SK-N-SH (cell line): Measurements from ENCODE around the gene PRLR. TPM values are rescaled to one million over a fixed set of nuclear protein-coding genes. Genes with fewer than 3 reads are reported as not detected.

Source experiments
- CTCF ChIA-PET: fragments of 300-600, 350-600 bp; formaldehyde crosslinking; extraction: SDS; loops from one replicate; lab custom pipeline; 2021; lab: Yijun Ruan, JAX
- POLR2A ChIA-PET: fragments of 350-600 bp; sonication (Branson Sonifier 250); formaldehyde crosslinking; extraction: SDS; loops from one replicate; lab custom pipeline; 2020; ENCODE audit warnings: antibody characterized with exemption, inconsistent platforms; lab: Yijun Ruan, JAX
- DNase-seq: peaks from one replicate; pipeline ENCODE4 v3.0.0; 2012
- H2AFZ ChIP-seq: fragments of 200-600 bp; sonication (generic); 2 replicates; pipeline ENCODE4 v1.8.1; 2016; ENCODE audit warnings: antibody characterized with exemption, mild to moderate bottlenecking, low read depth
- H3F3A ChIP-seq: fragments of 200-600 bp; sonication (generic); replicated peaks from 2 replicates; pipeline ENCODE3; 2016; ENCODE audit warnings: antibody characterized with exemption, mild to moderate bottlenecking; ENCODE audit not compliant: insufficient read depth
- H3K27ac ChIP-seq, 2 experiments: fragments of 200-500 bp in 1 of 2; fragments of 200-600 bp in 1 of 2; sonication (Bioruptor generic) in 1 of 2; sonication (generic), shearing (Covaris generic) in 1 of 2; 2 replicates each; pipeline versions ENCODE4 v1.5.1 to v1.6.1; 2014 to 2016; ENCODE audit warnings: low read depth in 2 of 2, inconsistent platforms in 1 of 2, low read length in 1 of 2, mild to moderate bottlenecking in 1 of 2, mixed read lengths in 1 of 2
- H3K27me3 ChIP-seq: fragments of 200-600 bp; sonication (generic), shearing (Covaris generic); 2 replicates; pipeline ENCODE4 v1.6.1; 2016; ENCODE audit warnings: mixed run types; ENCODE audit not compliant: insufficient read depth
- H3K36me3 ChIP-seq, 2 experiments: fragments of 200-500 bp in 1 of 2; fragments of 200-600 bp in 1 of 2; sonication (Bioruptor generic) in 1 of 2; sonication (generic) in 1 of 2; replicated peaks in 1 of 2; 2 replicates each; pipeline versions ENCODE3 to v1.5.1; 2014 to 2016; ENCODE audit warnings: low read length in 1 of 2, mild to moderate bottlenecking in 1 of 2; ENCODE audit not compliant: insufficient read depth in 2 of 2, control insufficient read depth in 1 of 2
- H3K4me1 ChIP-seq, 2 experiments: fragments of 200-500 bp in 1 of 2; fragments of 200-600 bp in 1 of 2; sonication (Bioruptor generic) in 1 of 2; sonication (generic), shearing (Covaris generic) in 1 of 2; 2 replicates each; pipeline versions ENCODE4 v1.5.1 to v1.6.1; 2014 to 2016; ENCODE audit warnings: low read depth in 1 of 2, low read length in 1 of 2, mixed run types in 1 of 2; ENCODE audit not compliant: insufficient read depth in 2 of 2, control insufficient read depth in 1 of 2
- H3K4me2 ChIP-seq: fragments of 200-600 bp; sonication (generic), shearing (Covaris generic); 2 replicates; pipeline ENCODE4 v1.6.1; 2017; ENCODE audit warnings: mixed run types
- H3K4me3 ChIP-seq, 2 experiments: fragments of 200-500 bp in 1 of 2; fragments of 200-600 bp in 1 of 2; sonication (Bioruptor generic) in 1 of 2; sonication (generic), shearing (Covaris generic) in 1 of 2; 2 replicates each; pipeline versions ENCODE4 v1.5.1 to v1.8.1; 2014 to 2016; ENCODE audit warnings: low read depth in 2 of 2, inconsistent platforms in 1 of 2, low read length in 1 of 2, mild to moderate bottlenecking in 1 of 2, mixed read lengths in 1 of 2, moderate library complexity in 1 of 2
- H3K79me2 ChIP-seq: fragments of 200-600 bp; sonication (generic); 2 replicates; pipeline ENCODE4 v1.8.1; 2017; ENCODE audit warnings: mild to moderate bottlenecking; ENCODE audit not compliant: insufficient read depth
- H3K9ac ChIP-seq: fragments of 200-600 bp; sonication (generic); 2 replicates; pipeline ENCODE4 v1.6.1; 2017; ENCODE audit warnings: mixed run types
- H3K9me2 ChIP-seq: fragments of 200-600 bp; sonication (generic); 2 replicates; pipeline ENCODE4 v1.6.1; 2017; ENCODE audit warnings: mixed run types
- H3K9me3 ChIP-seq: fragments of 200-600 bp; sonication (generic); 2 replicates; pipeline ENCODE4 v1.6.1; 2017; ENCODE audit warnings: mixed run types, mild to moderate bottlenecking, moderate library complexity
- H4K20me1 ChIP-seq: fragments of 200-600 bp; sonication (generic); 2 replicates; pipeline ENCODE4 v1.6.1; 2017; ENCODE audit warnings: mild to moderate bottlenecking, mixed run types; ENCODE audit not compliant: insufficient read depth
- CHD2 ChIP-seq: fragments of 150-350 bp; IDR thresholded peaks from 2 replicates; pipeline ENCODE4 v1.6.1; 2018; ENCODE audit warnings: low read length; ENCODE audit not compliant: partially characterized antibody
- EP300 ChIP-seq, 2 experiments: IDR thresholded peaks; 2 replicates each; pipeline versions ENCODE4 v1.4.0 to v1.6.1; 2012; ENCODE audit warnings: borderline replicate concordance in 1 of 2, low read depth in 1 of 2, low read length in 1 of 2
- FOSL2 ChIP-seq: IDR thresholded peaks from 2 replicates; pipeline ENCODE4 v1.4.0; 2012; ENCODE audit warnings: low read depth, mild to moderate bottlenecking, moderate library complexity, borderline replicate concordance
- FOXJ3 ChIP-seq: sonication (generic); formaldehyde crosslinking; IDR thresholded peaks from 2 replicates; pipeline ENCODE4 v1.5.1; 2020; ENCODE audit warnings: mild to moderate bottlenecking, missing genetic modification reagents
- FOXM1 ChIP-seq: IDR thresholded peaks from 2 replicates; pipeline ENCODE4 v1.4.0; 2012; ENCODE audit warnings: low read depth, mild to moderate bottlenecking
- GATA2 ChIP-seq: sonication (generic); formaldehyde crosslinking; IDR thresholded peaks from 2 replicates; pipeline ENCODE4 v1.5.0; 2020; ENCODE audit warnings: mild to moderate bottlenecking, missing genetic modification reagents
- IRF3 ChIP-seq: fragments of 150-350 bp; IDR thresholded peaks from 2 replicates; pipeline ENCODE4 v1.6.1; 2016; ENCODE audit warnings: mild to moderate bottlenecking, low read depth, low read length
- NFIC ChIP-seq: IDR thresholded peaks from 2 replicates; pipeline ENCODE4 v1.4.0; 2012; ENCODE audit warnings: borderline replicate concordance
- POLR2AphosphoS5 ChIP-seq: IDR thresholded peaks from 2 replicates; pipeline ENCODE4 v1.6.1; 2012; ENCODE audit warnings: low read depth, low read length
- RAD21 ChIP-seq: IDR thresholded peaks from 2 replicates; pipeline ENCODE4 v1.6.1; 2012; ENCODE audit warnings: mild to moderate bottlenecking, low read length
- REST ChIP-seq: IDR thresholded peaks from 2 replicates; pipeline ENCODE4 v1.6.1; 2012; ENCODE audit warnings: mild to moderate bottlenecking, low read depth, low read length, moderate library complexity
- RXRA ChIP-seq: IDR thresholded peaks from 2 replicates; pipeline ENCODE4 v1.4.0; 2012; ENCODE audit warnings: low read depth, mild to moderate bottlenecking, borderline replicate concordance
- SMC3 ChIP-seq: IDR thresholded peaks from 2 replicates; pipeline ENCODE4 v1.6.1; 2012; ENCODE audit warnings: low read depth, low read length, improper control_type of control experiment
- TAF1 ChIP-seq: IDR thresholded peaks from 2 replicates; pipeline ENCODE4 v1.6.1; 2012; ENCODE audit warnings: low read depth, mild to moderate bottlenecking, low read length, moderate library complexity, borderline replicate concordance
- TCF12 ChIP-seq: IDR thresholded peaks from 2 replicates; pipeline ENCODE4 v1.4.0; 2012
- ZBTB33 ChIP-seq: IDR thresholded peaks from 2 replicates; pipeline ENCODE4 v1.4.0; 2012; ENCODE audit warnings: low read depth, borderline replicate concordance
- WGBS: methylation state at CpG from one replicate; pipeline ENCODE4 v1.1.6; 2017; ENCODE audit warnings: low lambda C conversion rate; 5-methylcytosine and 5-hydroxymethylcytosine counted together
- polyA plus RNA-seq, 3 experiments: library from polyadenylated mRNA; depleted of rRNA; stranded (reverse); fragments of >200 nt; gene quantifications; 2 replicates each; pipeline ENCODE4 v1.2.3, GENCODE V29; 2012
- TF ChIP-seq, protein P1 (sequence below): fragments of 150-350 bp; IDR thresholded peaks from 2 replicates; pipeline ENCODE4 v1.6.1; 2017; ENCODE audit warnings: antibody characterized with exemption, low read length, low read depth, borderline replicate concordance
- TF ChIP-seq, protein P2 (sequence below): IDR thresholded peaks from 2 replicates; pipeline ENCODE4 v1.4.0; 2012; ENCODE audit warnings: low read depth

Gene PRLR
- polyA plus RNA-seq, 1 of the 3 experiments (the other 2 are of a cell fraction), result 0.13 TPM

DNA sequence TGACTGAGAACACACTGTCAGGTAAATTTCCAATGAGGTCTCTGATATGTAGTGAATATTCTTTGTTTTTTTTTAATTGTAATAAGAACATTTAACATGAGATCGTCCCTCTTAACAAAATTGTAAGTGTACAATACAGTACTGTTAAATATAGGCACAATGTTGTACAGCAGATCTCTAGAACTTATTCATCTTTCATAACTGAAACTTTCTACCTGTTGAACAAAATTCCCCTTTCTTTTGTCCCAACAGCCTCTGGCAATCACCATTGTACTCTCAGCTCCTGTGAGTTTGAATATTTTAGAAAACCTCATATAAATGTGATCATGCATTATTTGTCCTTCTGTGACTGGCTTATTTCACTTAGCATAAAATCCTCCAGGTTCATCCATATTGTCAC, 10.6 kb upstream of the PRLR start:
- Histone ChIP-seq H3K27ac (no peak overlapping the region), H3K4me1 (no peaks in the 10 kb centered on the region), H3K36me3 (no peaks in the 10 kb centered on the region), H2AFZ (no peak overlapping the region), H3F3A (no peaks in the 10 kb centered on the region), H3K9me3 (no peaks in the 10 kb centered on the region), H3K4me3 (no peak overlapping the region), H4K20me1 (no peaks in the 10 kb centered on the region), H3K9me2 (no peaks in the 10 kb centered on the region), H3K9ac (no peak overlapping the region), H3K4me2 (no peak overlapping the region), H3K79me2 (no peaks in the 10 kb centered on the region), H3K27me3 (no peaks in the 10 kb centered on the region)
- WGBS, result 27% methylated on average over 1 of the region's 1 CpG
- ChIA-PET CTCF (no interaction called here), POLR2A (no interaction called here)
- DNase-seq, result no peak
- TF ChIP-seq FOXJ3 (CRISPR knock-in tag) (no peak), RAD21 (no peak), RXRA (no peak), GATA2 (CRISPR knock-in tag) (no peak), NFIC (no peak), FOXM1 (no peak), SMC3 (no peak), POLR2AphosphoS5 (no peak), IRF3 (no peak), EP300 (IDR thresholded peaks at IDR 0.05; ENCODE audit: borderline replicate concordance in 1 of 2, low read depth in 1 of 2, low read length in 1 of 2) (no peak), CHD2 (no peak)
- TF ChIP-seq, protein P1, sequence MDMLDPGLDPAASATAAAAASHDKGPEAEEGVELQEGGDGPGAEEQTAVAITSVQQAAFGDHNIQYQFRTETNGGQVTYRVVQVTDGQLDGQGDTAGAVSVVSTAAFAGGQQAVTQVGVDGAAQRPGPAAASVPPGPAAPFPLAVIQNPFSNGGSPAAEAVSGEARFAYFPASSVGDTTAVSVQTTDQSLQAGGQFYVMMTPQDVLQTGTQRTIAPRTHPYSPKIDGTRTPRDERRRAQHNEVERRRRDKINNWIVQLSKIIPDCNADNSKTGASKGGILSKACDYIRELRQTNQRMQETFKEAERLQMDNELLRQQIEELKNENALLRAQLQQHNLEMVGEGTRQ, result no peak
- TF ChIP-seq, protein P2, sequence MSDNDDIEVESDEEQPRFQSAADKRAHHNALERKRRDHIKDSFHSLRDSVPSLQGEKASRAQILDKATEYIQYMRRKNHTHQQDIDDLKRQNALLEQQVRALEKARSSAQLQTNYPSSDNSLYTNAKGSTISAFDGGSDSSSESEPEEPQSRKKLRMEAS, result no peak

DNA sequence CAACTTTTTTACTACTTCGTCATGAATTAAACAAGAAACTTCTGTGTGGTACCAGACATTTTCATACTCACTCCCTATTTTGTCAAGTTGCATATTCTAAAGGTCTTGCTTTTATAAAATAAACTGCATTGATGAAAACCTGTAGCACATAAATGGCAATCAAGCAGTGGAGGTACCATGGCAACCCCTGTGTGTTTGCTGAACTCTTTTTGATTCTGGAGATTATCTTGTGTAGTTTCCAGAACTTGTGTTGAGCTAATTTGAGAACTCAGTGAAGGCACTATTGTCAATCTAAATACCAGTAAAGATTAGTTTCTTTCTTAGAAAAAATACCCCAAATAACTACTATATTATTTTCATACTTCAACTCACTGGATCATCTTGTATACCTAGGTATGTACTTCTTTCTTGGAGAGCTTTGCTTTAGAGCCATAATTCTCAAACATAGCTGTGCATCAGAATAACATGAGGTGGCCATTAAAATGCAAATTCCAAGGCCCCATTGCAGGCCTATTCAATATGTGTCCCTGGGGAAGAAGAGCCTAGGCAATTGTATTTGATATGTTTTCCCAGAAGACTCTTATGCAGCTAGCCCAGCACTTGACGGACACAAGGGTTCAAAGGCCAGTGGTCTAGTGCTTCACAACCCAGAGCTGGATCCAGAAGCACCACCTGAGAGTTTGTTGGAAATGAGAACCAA, 9.8 kb upstream of the PRLR start:
- Histone ChIP-seq H3K36me3 (no peaks in the 10 kb centered on the region), H3K4me2 (no peak overlapping the region), H3K4me1 (no peaks in the 10 kb centered on the region), H3K4me3 (no peak overlapping the region), H4K20me1 (no peaks in the 10 kb centered on the region), H3F3A (no peaks in the 10 kb centered on the region), H3K27me3 (no peaks in the 10 kb centered on the region), H3K9me3 (no peaks in the 10 kb centered on the region), H3K79me2 (no peaks in the 10 kb centered on the region), H3K9ac (no peak overlapping the region), H3K9me2 (no peaks in the 10 kb centered on the region), H2AFZ (no peak overlapping the region), H3K27ac (no peak overlapping the region)
- POLR2A ChIA-PET, result no interaction called here
- DNase-seq, result no peak
- WGBS, result 34% methylated on average over 2 of the region's 2 CpGs
- CTCF ChIA-PET, result interaction anchor here (1.0 kb wide), 1 partner anchor 196 kb away, joined by 3 read pairs; no protein-coding TSS in a partner anchor
- TF ChIP-seq, protein P1, result no peak
- TF ChIP-seq TCF12 (no peak), REST (no peak), NFIC (no peak), CHD2 (no peak), FOSL2 (no peak), TAF1 (no peak), POLR2AphosphoS5 (no peak), ZBTB33 (no peak)
